ENCODE measurements around the gene CACNB4.
A peak's percentile ranks its signal among the peaks of the same experiment; 100 is the strongest.

The CACNB4 gene

GRCh38 chr2:151900331-151900730 is 198.5 kb downstream of the CACNB4 start:
- peaks cover 0 to under 1% (median 0%) of the 10 kb centered on the region in 5 donors for H3K9me3 ChIP-seq (ENCODE audit: control insufficient read depth in 5 of 5, low read length in 5 of 5)
- H3K36me3 ChIP-seq (ENCODE audit: control insufficient read depth in 5 of 5, insufficient read depth in 5 of 5, low read length in 5 of 5), result no peaks in the 10 kb centered on the region
- H3K27me3 ChIP-seq (ENCODE audit: control insufficient read depth in 5 of 5, insufficient read depth in 4 of 5, low read length in 5 of 5), result no peaks in the 10 kb centered on the region
- no peak overlapping the region for H3K4me3 ChIP-seq (ENCODE audit: low read depth in 1 of 5, low read length in 5 of 5)
- no peak overlapping the region for H3K27ac ChIP-seq (ENCODE audit: low read depth, low read length)
- no peak overlapping the region for H3K9ac ChIP-seq (ENCODE audit: low read length in 5 of 5)
- peaks cover 0 to 11% (median 0%) of the 10 kb centered on the region in 5 donors for H3K4me1 ChIP-seq (ENCODE audit: control insufficient read depth in 5 of 5, insufficient read depth in 5 of 5, low read length in 5 of 5)

GRCh38 chr2:151899156-151899555 is 199.7 kb downstream of the CACNB4 start:
- Histone ChIP-seq H3K4me3 (ENCODE audit: low read depth in 1 of 5, low read length in 5 of 5) (no peak overlapping the region), H3K27me3 (ENCODE audit: control insufficient read depth in 5 of 5, insufficient read depth in 4 of 5, low read length in 5 of 5) (no peaks in the 10 kb centered on the region), H3K27ac (ENCODE audit: low read depth, low read length) (no peak overlapping the region), H3K9me3 (ENCODE audit: control insufficient read depth in 5 of 5, low read length in 5 of 5) (peaks cover 0 to 7% (median 5%) of the 10 kb centered on the region in 5 donors), H3K36me3 (ENCODE audit: control insufficient read depth in 5 of 5, insufficient read depth in 5 of 5, low read length in 5 of 5) (no peaks in the 10 kb centered on the region), H3K4me1 (ENCODE audit: control insufficient read depth in 5 of 5, insufficient read depth in 5 of 5, low read length in 5 of 5) (peaks cover 0 to 11% (median 0%) of the 10 kb centered on the region in 5 donors), H3K9ac (ENCODE audit: low read length in 5 of 5) (no peak overlapping the region)

- Histone ChIP-seq H3K9ac (ENCODE audit: low read length in 5 of 5) (no peak overlapping the region), H3K4me3 (ENCODE audit: low read depth in 1 of 5, low read length in 5 of 5) (peak overlapping the region in 3 of 5 donors; percentile 1 to 10 (median 6)), H3K27ac (ENCODE audit: low read depth, low read length) (no peak overlapping the region), H3K27me3 (ENCODE audit: control insufficient read depth in 5 of 5, insufficient read depth in 4 of 5, low read length in 5 of 5) (no peaks in the 10 kb centered on the region), H3K4me1 (ENCODE audit: control insufficient read depth in 5 of 5, insufficient read depth in 5 of 5, low read length in 5 of 5) (peaks cover 0 to 11% (median 0%) of the 10 kb centered on the region in 5 donors), H3K9me3 (ENCODE audit: control insufficient read depth in 5 of 5, low read length in 5 of 5) (peaks cover 0 to 7% (median 5%) of the 10 kb centered on the region in 5 donors), H3K36me3 (ENCODE audit: control insufficient read depth in 5 of 5, insufficient read depth in 5 of 5, low read length in 5 of 5) (no peaks in the 10 kb centered on the region)
Measured at GRCh38 chr2:151891566-151892194, 207.2 kb downstream of the CACNB4 start.

GRCh38 chr2:151887164-151887563 is 211.7 kb downstream of the CACNB4 start:
- Histone ChIP-seq H3K9me3 (ENCODE audit: control insufficient read depth in 5 of 5, low read length in 5 of 5) (no peaks in the 10 kb centered on the region), H3K9ac (ENCODE audit: low read length in 5 of 5) (no peak overlapping the region), H3K4me3 (ENCODE audit: low read depth in 1 of 5, low read length in 5 of 5) (no peak overlapping the region), H3K27ac (ENCODE audit: low read depth, low read length) (no peak overlapping the region), H3K4me1 (ENCODE audit: control insufficient read depth in 5 of 5, insufficient read depth in 5 of 5, low read length in 5 of 5) (peaks cover 0 to 5% (median 0%) of the 10 kb centered on the region in 5 donors), H3K36me3 (ENCODE audit: control insufficient read depth in 5 of 5, insufficient read depth in 5 of 5, low read length in 5 of 5) (no peaks in the 10 kb centered on the region), H3K27me3 (ENCODE audit: control insufficient read depth in 5 of 5, insufficient read depth in 4 of 5, low read length in 5 of 5) (no peaks in the 10 kb centered on the region)

- H3K27me3 ChIP-seq (ENCODE audit: control insufficient read depth in 5 of 5, insufficient read depth in 4 of 5, low read length in 5 of 5), result no peaks in the 10 kb centered on the region
- no peak overlapping the region for H3K9ac ChIP-seq (ENCODE audit: low read length in 5 of 5)
- no peaks in the 10 kb centered on the region for H3K36me3 ChIP-seq (ENCODE audit: control insufficient read depth in 5 of 5, insufficient read depth in 5 of 5, low read length in 5 of 5)
- H3K27ac ChIP-seq (ENCODE audit: low read depth, low read length), result no peak overlapping the region
- H3K4me1 ChIP-seq (ENCODE audit: control insufficient read depth in 5 of 5, insufficient read depth in 5 of 5, low read length in 5 of 5), result no peaks in the 10 kb centered on the region
- H3K9me3 ChIP-seq (ENCODE audit: control insufficient read depth in 5 of 5, low read length in 5 of 5), result no peaks in the 10 kb centered on the region
- H3K4me3 ChIP-seq (ENCODE audit: low read depth in 1 of 5, low read length in 5 of 5), result no peak overlapping the region
Measured at GRCh38 chr2:151886241-151886640, 212.6 kb downstream of the CACNB4 start.

GRCh38 chr2:151882786-151883445 is 215.9 kb downstream of the CACNB4 start:
- H3K4me1 ChIP-seq (ENCODE audit: control insufficient read depth in 5 of 5, insufficient read depth in 5 of 5, low read length in 5 of 5), result peaks cover 0 to 20% (median 14%) of the 10 kb centered on the region in 5 donors
- no peak overlapping the region for H3K27ac ChIP-seq (ENCODE audit: low read depth, low read length)

GRCh38 chr2:151881342-151881741 is 217.5 kb downstream of the CACNB4 start:
- Histone ChIP-seq H3K4me1 (ENCODE audit: control insufficient read depth in 5 of 5, insufficient read depth in 5 of 5, low read length in 5 of 5) (peaks cover 0 to 20% (median 14%) of the 10 kb centered on the region in 5 donors), H3K9me3 (ENCODE audit: control insufficient read depth in 5 of 5, low read length in 5 of 5) (no peaks in the 10 kb centered on the region), H3K27ac (ENCODE audit: low read depth, low read length) (no peak overlapping the region)

More at GRCh38 chr2:151882786-151883445, 215.9 kb downstream of the CACNB4 start:
- no peak overlapping the region for H3K4me3 ChIP-seq (ENCODE audit: low read depth in 1 of 5, low read length in 5 of 5)
- H3K9me3 ChIP-seq (ENCODE audit: control insufficient read depth in 5 of 5, low read length in 5 of 5), result no peaks in the 10 kb centered on the region
- no peaks in the 10 kb centered on the region for H3K27me3 ChIP-seq (ENCODE audit: control insufficient read depth in 5 of 5, insufficient read depth in 4 of 5, low read length in 5 of 5)
- H3K9ac ChIP-seq (ENCODE audit: low read length in 5 of 5), result no peak overlapping the region
- no peaks in the 10 kb centered on the region for H3K36me3 ChIP-seq (ENCODE audit: control insufficient read depth in 5 of 5, insufficient read depth in 5 of 5, low read length in 5 of 5)

GRCh38 chr2:151880586-151880985 is 218.3 kb downstream of the CACNB4 start:
- no peak overlapping the region for H3K9ac ChIP-seq (ENCODE audit: low read length in 5 of 5)
- no peaks in the 10 kb centered on the region for H3K36me3 ChIP-seq (ENCODE audit: control insufficient read depth in 5 of 5, insufficient read depth in 5 of 5, low read length in 5 of 5)
- peaks cover 0 to 20% (median 14%) of the 10 kb centered on the region in 5 donors for H3K4me1 ChIP-seq (ENCODE audit: control insufficient read depth in 5 of 5, insufficient read depth in 5 of 5, low read length in 5 of 5)
- H3K9me3 ChIP-seq (ENCODE audit: control insufficient read depth in 5 of 5, low read length in 5 of 5), result no peaks in the 10 kb centered on the region
- no peak overlapping the region for H3K27ac ChIP-seq (ENCODE audit: low read depth, low read length)
- H3K27me3 ChIP-seq (ENCODE audit: control insufficient read depth in 5 of 5, insufficient read depth in 4 of 5, low read length in 5 of 5), result no peaks in the 10 kb centered on the region
- H3K4me3 ChIP-seq (ENCODE audit: low read depth in 1 of 5, low read length in 5 of 5), result no peak overlapping the region

More at GRCh38 chr2:151881342-151881741, 217.5 kb downstream of the CACNB4 start:
- Histone ChIP-seq H3K4me3 (ENCODE audit: low read depth in 1 of 5, low read length in 5 of 5) (no peak overlapping the region), H3K27me3 (ENCODE audit: control insufficient read depth in 5 of 5, insufficient read depth in 4 of 5, low read length in 5 of 5) (no peaks in the 10 kb centered on the region), H3K9ac (ENCODE audit: low read length in 5 of 5) (no peak overlapping the region), H3K36me3 (ENCODE audit: control insufficient read depth in 5 of 5, insufficient read depth in 5 of 5, low read length in 5 of 5) (no peaks in the 10 kb centered on the region)

- Histone ChIP-seq H3K4me1 (ENCODE audit: control insufficient read depth in 5 of 5, insufficient read depth in 5 of 5, low read length in 5 of 5) (peaks cover 0 to 20% (median 14%) of the 10 kb centered on the region in 5 donors), H3K4me3 (ENCODE audit: low read depth in 1 of 5, low read length in 5 of 5) (no peak overlapping the region), H3K9ac (ENCODE audit: low read length in 5 of 5) (no peak overlapping the region), H3K27me3 (ENCODE audit: control insufficient read depth in 5 of 5, insufficient read depth in 4 of 5, low read length in 5 of 5) (no peaks in the 10 kb centered on the region), H3K27ac (ENCODE audit: low read depth, low read length) (peak overlapping the region; percentile 11), H3K9me3 (ENCODE audit: control insufficient read depth in 5 of 5, low read length in 5 of 5) (no peaks in the 10 kb centered on the region), H3K36me3 (ENCODE audit: control insufficient read depth in 5 of 5, insufficient read depth in 5 of 5, low read length in 5 of 5) (no peaks in the 10 kb centered on the region)
Measured at GRCh38 chr2:151878655-151879563, 219.9 kb downstream of the CACNB4 start.

Data from subcutaneous abdominal adipose tissue (tissue), 5 donors.